Anterior cingulate cortex (tissue), 58 donors: ENCODE data around the gene ZBTB47.

Experiments
- DNase-seq, 58 donors: peaks; one replicate each; lab custom pipeline; 2025; lab: John Stamatoyannopoulos, UW

ZBTB47 gene

GRCh38 chr3:42694366-42694765 is 40.9 kb downstream of the ZBTB47 start:
- DNase-seq, result no peak

- DNase-seq, result no peak
These were observed 43.1 kb downstream of the ZBTB47 start for GRCh38 chr3:42696356-42697288.

GRCh38 chr3:42697289-42698051 is 44.0 kb downstream of the ZBTB47 start:
- DNase-seq, result no peak

- DNase-seq, result no peak
These were observed 44.9 kb downstream of the ZBTB47 start for GRCh38 chr3:42698216-42698910.

- DNase-seq, result no peak
These were observed 45.4 kb downstream of the ZBTB47 start for GRCh38 chr3:42698911-42699230.

- no peak for DNase-seq
These were observed 46.0 kb downstream of the ZBTB47 start for GRCh38 chr3:42699511-42699971.

GRCh38 chr3:42700366-42701288 is 47.1 kb downstream of the ZBTB47 start:
- DNase-seq, result peak in 2 of 58 donors; percentile 40 to 58

GRCh38 chr3:42701371-42702065 is 48.0 kb downstream of the ZBTB47 start:
- peak in 56 of 58 donors; percentile 14 to 90 (median 70) for DNase-seq

- peak in 47 of 58 donors; percentile 21 to 81 (median 52) for DNase-seq
These were observed 48.8 kb downstream of the ZBTB47 start, which contains the start of gene HHATL for GRCh38 chr3:42702066-42702951. TSS of gene HHATL (minus strand) at chr3:42702798. CDS start at chr3:42700826, 1,972 bp downstream.

GRCh38 chr3:42702982-42703694 is 49.6 kb downstream of the ZBTB47 start:
- no peak for DNase-seq

- no peak for DNase-seq
These were observed 50.2 kb downstream of the ZBTB47 start for GRCh38 chr3:42703695-42704025.

GRCh38 chr3:42704136-42704841 is 50.8 kb downstream of the ZBTB47 start:
- no peak for DNase-seq

- DNase-seq, result no peak
These were observed 51.7 kb downstream of the ZBTB47 start for GRCh38 chr3:42705058-42705767.

- DNase-seq, result no peak
These were observed 52.6 kb downstream of the ZBTB47 start for GRCh38 chr3:42705962-42706585.

GRCh38 chr3:42706721-42707619 is 53.5 kb downstream of the ZBTB47 start:
- no peak for DNase-seq
